ENCODE measurements around the gene LRRC10B.

Gene LRRC10B

DNA sequence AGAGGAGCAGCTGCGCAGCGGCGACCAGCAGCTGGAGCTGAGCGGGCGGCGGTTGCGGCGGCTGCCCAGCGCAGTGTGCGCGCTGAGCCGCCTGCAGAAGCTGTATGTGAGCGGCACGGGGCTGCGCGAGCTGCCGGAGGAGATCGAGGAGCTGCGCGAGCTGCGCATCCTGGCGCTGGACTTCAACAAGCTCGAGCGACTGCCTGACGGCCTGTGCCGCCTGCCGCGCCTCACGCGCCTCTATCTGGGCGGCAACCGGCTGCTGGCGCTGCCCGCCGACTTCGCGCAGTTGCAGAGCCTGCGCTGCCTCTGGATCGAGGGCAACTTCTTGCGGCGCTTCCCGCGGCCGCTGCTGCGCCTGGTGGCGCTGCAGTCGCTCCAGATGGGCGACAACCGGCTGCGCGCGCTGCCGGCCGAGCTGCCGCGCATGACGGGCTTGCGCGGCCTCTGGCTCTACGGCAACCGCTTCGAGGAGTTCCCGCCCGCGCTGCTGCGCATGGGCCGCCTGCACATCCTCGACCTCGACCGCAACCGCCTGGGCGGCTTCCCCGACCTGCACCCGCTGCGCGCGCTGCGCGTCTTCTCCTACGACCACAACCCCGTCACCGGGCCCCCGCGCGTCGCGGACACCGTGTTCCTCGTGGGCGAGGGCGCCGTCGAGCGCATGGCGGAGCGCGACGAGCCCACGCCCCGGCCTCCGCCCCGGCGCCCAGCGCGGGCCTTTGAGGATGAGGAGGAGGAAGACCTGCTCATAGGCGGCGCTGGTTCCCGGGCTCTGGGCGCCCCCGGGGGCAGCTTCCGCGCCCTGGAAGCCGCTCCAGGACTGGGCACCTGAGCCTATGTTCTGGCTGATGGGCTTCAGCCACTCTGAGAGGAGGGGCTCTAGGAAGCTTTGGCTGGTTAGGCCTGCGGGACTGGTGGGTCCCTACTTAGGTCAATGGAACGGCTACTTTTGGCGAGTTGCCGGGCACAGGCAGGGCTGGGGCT, 787 bp downstream of the LRRC10B start:
- DNase-seq (ENCODE audit: low read depth, low spot score): no peak

DNA sequence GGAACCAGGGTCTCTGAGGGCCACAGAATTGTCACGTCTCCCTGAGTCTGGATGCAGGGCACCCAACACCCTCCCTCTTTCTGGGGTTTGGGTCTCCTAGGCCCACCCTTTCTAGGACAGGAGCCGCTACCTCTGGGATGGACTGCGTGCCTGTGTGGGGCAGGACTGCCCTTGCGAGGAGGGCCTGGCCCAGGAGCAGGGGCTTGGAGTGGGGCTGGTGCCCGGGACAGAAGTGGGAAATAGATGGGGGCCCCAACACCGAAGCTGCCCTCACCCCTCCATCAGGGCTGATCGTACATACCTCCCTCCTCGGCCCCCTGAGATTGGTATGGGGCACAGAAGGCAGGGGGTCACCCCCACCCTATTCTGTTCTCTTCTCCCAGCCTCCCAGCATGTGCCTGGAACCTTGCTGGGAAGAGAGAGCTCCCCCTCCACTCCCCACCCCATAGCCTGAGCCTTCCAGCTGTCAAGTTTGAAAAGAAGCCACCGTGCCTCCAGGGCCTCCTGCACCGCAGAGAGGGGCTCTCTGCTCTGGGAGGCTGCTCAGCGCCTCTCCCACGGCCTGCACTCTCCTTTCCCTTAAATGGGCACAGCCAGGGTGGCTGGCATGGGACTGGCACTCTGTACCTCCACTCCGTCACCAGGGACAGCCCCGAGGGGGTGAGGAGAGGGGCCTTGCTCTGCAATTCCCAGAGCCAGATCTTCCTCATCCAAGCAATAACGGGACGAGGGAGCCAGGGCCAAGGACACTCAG, 1.8 kb downstream of the LRRC10B start:
- no peak for DNase-seq (ENCODE audit: low read depth, low spot score)

DNA sequence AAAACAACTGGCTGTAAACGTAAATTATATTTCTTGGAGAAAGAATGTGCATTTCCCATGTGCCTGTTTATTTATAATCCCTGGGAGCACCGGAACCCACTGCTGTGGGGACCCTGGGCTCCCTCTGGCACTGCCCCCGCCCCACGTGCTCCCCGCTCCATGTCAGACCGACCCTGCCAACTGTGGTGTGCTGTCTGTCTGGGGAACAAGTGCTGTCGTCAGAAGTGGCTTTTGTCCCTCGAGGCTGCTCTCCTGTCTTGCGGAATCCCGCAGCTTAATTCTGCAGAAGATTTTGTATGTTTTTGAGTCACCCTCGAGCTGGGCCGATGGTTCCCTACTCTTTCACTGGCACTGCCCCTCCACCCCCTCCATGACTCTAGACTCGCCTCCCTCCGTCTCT, 2.4 kb downstream of the LRRC10B start:
- DNase-seq (ENCODE audit: low read depth, low spot score): no peak

DNA sequence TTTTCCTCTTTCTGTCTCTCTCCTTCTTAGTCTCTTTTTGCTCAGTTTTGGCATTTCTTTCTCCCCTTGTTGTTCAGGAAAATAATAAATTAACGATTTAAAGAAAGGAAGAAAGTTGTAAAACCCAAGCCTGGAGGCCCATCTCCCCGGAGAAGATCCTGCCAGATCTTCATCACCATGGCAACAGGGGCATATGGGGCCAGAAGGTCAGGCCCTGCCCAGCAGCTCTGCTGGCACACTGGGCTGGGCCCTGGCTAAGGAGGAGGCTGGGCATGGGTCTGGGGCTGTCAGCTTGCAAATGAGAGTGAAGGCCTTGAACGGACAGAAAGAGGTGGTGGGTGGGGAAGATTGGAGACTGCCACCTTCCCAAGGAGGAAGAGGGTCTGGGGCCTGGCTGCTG, 2.8 kb downstream of the LRRC10B start:
- DNase-seq (ENCODE audit: low read depth, low spot score): no peak

DNA sequence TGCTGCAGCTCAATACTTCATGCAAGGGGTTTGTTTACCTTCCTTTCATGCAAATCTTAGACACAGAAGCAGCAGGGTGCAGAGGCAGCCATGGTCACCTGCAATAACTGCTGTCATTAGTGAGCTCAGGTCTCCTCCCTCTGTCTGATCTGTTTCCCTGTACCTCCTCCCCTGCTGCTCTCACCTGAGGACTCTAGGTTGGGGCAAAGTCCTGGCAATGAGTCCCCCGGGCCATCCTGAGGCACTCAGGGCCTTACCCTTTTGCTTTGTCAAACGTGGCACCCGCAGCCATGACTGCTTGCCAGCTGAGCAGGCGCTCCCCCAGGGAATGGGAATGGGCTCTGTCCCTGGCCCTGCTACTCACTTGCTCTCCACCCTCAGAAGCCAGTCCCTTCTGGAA, 3.9 kb downstream of the LRRC10B start:
- no peak for DNase-seq (ENCODE audit: low read depth, low spot score)

DNA sequence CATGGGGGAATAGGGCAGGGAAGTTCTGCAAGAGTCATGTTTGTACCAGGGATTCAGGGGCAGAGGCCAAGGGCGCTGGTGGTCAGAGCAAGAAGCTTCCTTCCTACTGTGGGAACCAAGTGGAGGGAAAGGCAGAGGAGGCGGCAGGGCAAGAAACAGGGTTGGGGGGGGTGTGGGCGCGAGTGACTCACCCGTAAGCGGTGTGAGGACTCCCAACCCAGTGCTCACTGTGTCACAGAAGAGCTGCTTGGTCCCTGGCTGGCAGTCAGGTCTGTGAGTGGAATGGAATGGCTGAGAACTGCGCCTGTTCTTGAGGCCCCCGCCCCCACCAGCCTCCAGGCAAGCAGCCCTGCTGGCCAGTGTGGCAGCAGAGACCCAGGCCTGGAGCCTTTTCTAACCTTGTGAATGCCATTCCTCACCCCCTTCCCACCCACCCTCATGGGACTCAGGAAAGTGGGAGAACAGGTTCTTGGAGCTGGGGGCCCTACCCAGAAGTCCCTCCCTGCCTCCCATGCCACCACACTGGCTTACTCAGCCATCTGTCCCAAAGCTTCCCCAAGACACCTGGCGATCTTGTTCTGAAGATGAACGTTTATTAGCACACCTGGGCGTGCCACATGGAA, 4.7 kb downstream of the LRRC10B start:
- DNase-seq (ENCODE audit: low read depth, low spot score): no peak

DNA sequence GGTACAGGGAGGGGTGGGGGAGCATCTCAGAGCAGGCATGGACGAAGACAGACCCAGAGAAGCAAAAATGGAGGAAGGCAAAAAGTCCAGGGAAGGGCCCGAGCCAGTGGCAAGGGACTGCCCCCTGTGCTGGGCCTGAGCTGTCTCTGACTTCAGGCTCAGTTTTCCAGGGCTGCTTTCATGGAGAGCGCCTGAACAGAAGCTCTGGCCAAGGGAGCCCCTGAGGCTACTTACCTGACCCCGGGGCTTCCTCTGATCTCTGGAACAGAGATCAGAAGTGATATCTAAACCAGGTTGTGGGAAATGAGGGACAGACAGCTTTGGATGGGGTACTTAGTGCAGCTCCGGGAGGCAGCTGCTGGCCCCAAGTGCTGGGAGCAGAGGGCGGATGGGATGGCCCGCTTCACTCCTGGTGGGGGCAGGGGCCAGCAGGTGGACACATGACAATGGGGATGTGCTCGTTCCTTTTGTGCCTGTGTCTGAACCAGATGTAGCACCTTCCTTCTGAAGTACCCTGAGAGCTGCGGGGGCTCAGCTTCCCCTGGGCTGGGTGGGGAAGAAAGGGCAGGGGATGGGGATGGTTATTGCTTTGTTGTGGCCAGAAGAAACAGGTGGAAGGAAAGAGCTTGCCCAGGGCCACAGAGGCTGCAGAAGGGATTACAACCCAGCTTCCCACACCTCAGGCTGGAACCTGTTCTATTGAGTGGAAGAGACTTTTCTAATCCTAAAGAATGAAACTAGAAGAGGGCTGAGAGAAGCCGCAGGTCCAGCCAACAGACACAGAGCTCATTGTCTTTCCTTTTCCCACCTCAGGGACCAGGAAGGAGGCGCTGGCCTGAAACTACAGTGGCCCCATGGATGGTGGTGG, 5.7 kb downstream of the LRRC10B start:
- no peak for DNase-seq (ENCODE audit: low read depth, low spot score)

DNA sequence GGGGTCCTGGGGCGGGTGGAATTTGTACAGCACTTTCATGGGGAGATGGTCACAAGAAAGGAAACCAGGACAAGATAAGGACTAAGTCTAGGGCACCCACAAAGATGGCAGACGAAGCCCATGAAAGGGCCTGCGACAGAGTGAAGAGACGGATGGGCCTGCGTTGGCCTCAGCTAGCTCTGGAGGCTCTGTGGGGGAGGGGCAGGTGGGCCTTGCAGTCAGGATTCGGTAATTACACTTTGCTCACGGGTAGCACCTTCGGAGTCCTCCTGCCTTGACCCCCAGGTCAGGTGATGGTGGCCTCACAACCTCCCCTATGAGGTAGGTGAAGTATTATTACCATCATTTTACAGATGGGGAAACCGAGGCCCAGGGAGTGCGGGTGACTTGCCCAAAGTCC, 7.1 kb downstream of the LRRC10B start:
- no peak for DNase-seq (ENCODE audit: low read depth, low spot score)

DNA sequence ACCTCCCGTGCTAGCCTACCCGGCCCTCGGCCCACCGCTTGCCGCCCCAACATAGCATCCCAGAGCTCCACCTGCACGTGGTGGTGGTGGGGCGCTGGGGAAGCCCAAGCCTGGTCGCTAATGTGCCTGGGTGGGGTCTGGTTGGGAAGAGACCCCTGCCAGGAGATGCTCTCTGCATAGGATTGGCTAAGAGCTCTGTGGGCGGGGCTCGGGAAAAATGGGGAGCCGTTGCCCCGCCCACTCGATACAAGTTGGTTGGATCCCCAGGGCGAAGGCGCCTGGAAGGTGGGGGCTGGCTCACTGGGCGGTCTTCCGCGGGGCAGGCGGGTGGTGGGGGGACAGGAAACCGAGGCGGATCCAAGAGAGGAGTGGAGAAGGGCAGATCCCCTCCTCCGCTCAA, 7.6 kb downstream of the LRRC10B start:
- DNase-seq (ENCODE audit: low read depth, low spot score): no peak

DNA sequence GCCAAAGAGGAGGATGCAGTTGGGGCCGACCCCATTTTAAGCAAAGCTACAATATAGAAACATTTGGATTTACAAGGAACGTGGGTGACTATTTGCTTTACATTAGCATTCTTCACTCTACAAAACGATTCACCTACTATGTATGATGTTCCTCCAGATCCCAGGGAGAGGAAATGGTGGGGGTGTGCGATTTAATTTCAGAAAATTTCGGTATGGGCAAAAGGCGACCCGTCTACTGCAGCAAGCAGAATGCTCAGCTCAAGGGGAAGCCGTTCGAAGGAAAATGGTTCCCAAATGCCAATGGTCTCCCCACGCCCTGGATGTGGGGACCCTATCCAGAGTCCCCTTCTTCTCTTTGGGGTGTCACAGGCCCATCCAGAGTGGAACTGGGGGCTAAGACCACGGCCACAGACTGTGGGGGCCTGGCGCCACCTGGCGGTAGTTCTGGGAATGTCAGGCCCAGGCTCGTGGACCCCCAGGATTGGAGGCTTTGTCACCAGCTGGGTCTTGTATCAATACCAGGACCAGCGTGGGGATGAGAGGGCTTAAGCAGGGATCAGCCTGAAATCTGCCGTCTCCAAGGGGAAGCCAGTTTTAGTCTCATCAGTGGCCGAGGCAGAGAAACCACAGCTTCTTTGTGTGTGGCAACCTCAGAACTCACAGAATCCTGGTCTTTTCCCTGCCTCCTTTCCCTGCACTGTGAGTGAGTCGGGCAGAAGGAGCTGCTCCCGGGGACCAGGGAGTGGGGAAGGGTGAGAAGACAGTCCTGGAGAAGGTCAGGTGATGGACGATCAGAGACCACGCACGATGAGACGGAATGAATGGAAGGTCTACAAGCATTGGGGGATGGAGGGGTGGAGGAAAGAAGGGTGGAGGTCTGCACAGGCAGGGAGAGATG, 8.4 kb downstream of the LRRC10B start:
- DNase-seq (ENCODE audit: low read depth, low spot score): no peak

DNA sequence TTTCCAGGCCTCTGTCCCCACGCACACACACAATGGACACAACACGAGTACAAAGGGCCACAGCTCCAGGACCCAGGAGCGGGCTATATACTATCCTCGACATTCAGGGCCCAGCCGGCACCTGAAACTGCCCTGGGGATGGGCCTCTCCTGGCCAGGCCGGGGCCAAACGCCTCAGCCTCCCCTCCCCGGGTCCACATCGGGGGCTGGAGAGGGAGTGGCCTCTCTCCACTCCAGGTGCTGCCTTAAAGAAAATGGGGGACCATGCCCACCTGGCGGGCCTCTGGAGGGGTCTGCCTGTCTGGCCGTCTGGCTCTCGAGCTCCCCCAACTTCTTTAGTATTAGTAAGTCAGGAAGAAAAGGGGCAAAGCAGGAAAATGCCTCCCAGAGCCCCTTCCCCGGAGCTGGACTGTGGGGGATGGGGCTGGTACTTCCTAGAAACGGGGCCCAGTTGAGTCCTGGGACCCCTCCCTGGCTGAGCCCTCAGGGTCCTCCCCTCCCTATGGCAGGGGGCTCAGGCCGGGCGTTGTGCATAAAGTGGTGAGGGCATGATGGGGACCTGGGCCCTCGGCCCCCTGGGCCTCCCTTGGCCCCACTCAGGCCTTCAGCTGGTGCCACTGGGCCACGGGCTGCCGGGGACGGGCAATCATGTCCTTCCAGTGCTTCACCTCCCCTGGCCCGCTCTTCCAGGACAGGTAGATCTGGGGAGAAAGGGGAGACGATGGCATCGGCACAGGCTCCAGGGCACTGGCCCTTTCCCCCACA, 9.7 kb downstream of the LRRC10B start:
- DNase-seq (ENCODE audit: low read depth, low spot score): no peak

DNA sequence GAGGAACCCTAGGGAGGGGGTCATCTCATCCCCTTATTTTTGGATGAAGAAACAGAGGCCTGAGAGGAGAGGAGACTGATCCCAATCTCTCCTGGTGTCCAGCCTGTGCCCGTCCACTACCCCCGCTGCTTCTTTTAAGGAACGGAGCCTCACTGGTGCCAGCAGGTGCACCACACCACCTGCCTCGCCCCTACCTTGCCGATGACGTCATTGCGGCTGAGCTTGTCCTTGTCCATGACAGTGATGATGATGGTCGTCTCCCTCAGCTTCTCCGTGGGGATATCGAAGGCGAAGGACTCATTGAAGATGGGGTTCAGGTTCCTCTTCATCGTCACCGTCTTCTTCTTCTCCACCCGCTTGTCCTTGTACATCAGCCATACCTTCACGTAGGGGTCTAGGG, 14.3 kb downstream of the LRRC10B start:
- DNase-seq (ENCODE audit: low read depth, low spot score): no peak

DNA sequence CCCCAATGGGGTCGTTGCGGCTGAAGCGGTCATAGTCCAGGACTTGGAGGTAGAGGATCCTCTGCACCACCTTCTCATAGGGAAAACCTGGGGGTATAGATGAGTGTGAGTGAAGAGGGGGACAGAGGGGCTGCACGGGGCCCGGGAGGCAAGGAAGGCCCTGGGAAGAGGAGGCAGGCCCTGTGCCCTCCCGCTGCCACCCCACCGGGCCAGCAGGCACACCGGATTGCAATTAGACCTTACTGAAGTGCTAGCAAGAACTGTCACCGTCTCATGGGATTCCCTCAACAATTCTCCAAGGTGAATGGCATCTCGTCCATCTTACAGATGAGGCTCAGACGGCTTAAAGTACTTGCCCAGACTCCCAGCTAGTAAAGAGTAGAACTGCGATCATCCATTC, 15.9 kb downstream of the LRRC10B start:
- no peak for DNase-seq (ENCODE audit: low read depth, low spot score)

DNA sequence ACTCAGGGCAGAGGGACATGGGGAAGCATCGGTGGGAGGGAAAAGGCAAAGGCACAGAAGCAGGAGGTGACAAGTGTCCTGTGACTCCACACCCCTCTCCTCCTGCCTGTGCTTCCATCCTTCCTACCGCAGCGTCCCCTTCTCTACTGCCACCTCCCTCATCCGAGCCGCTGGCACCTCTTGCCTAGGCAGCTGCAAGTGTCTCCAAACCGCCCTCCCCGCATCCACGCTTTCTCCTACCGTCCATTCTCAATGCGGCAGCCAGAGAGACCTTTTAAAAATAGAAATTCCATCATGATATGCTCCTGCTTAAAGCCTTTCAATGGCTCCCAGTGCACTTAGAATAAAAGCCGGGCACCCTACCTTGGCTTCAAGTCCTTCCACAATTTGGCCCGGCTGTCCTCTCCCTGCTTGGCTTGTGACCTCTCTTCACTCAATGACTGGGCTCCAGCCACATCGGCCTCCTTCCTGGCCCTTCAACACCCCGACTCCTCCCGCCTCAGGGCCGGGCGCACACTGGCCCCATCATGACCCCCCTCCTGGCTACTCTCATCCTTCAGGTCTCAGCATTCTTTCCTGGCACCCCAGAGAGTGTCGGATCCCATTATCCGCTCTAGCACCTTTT, 16.5 kb downstream of the LRRC10B start:
- no peak for DNase-seq (ENCODE audit: low read depth, low spot score)

DNA sequence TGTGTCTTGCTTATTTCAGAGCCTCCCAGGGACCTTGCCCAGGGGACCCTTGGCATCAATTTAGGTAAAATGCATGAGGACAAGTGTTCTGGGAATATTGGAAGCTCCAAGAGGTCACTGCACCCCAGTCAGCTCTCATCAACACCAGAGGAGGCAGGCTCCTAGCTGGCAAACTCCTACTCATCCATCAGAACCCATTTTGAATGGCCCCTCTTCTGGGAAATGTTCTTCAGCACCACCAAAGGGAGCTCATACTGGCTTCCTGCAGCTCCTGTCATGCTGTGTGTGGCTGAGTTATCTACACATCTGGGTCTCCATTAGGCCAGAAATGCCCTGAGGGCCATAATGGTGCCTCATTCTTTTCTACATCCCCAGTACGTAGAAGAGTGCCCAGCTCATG, 17.7 kb downstream of the LRRC10B start:
- no peak for DNase-seq (ENCODE audit: low read depth, low spot score)

DNA sequence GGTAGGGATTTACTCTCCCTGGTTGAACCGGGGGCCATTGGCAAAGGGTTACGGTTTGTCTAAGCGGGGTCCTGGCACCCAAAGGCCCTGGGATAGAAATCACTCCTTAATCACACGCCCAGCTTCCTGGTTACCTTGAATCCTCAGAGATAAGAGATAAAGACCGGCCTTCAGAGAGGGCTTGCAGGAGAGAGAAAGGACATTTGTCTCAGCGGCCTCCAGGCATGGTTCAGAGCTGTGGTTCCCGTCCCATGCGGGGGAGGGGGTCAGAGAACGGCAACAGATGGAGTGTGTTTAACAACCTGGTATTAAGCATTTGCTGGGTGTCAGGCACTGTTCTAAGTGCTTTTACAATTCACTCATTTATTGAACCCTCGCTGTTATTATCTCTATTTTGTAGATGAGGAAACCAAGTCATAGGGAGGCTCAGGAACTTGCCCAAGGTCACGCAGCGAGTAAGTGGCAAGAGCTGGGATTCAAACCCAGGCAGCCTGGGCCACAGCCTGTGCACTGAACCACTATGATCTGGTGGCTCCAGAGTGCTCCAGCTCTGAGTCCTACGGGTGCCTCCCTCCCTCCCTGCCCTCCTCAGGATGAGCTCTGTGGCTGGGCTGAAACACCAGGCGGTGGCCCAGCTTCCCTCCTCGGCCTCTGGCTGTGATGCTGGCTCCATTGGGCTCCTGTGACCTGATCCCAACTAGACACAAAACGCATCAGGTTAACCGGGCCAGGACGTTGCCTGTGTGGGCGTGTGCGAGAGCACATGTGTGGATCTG, 18.6 kb downstream of the LRRC10B start:
- no peak for DNase-seq (ENCODE audit: low read depth, low spot score)

DNA sequence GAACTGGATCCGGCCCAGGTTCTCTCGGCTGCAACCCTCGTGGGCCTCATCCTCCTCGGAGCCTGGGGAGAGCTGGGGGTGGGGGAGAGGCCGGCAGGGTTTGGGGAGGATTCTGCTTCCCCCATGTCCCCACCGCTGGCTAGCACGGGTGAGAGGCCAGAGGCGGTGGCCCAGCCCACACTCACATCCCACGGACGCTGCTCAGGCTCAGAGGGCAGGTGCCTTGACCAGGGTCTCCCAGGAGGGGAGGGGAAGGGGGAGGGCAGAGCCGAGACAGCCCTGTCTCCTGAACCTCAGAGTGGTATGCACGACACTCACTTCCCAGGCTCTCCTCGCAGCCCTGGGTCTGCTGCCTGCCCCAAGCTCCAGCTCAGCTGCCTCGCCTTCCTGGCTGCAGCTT, 19.6 kb downstream of the LRRC10B start:
- DNase-seq (ENCODE audit: low read depth, low spot score): no peak

DNA sequence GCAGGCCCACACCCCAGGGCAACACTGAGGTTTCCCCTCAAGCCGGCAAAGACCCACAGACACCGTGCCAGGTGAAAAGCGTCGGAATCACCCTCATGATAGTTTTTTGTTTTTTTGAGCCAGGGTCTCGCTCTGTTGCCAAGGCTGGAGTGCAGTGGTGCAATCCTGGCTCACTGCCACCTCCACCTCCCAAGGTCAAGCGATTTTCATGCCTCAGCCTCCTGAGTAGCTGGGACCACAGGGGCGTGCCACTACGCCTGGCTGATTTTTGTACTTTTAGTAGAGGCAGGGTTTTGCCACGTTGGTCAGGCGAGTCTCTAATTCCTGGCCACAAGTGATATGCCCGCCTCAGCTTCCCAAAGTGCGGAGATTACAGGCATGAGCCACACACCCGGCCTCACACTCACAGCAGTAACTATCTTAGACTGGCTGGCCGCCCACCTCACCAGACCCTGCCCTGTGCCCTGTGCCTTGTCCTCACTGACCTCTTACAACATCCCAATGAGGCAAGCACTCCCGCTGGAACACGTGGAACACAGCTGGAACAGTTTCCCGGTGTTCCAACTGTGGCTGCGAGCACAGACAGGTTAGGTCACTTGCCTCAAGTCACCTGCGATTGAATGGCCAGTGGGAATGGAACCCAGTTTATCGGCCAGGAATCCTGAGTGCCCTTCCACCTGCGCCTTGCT, 21.1 kb downstream of the LRRC10B start:
- no peak for DNase-seq (ENCODE audit: low read depth, low spot score)
